GM12873 (cell line): ENCODE measurements around the gene WIPF2.

ENCODE experiments used
- TF ChIP-seq, protein P1 (sequence below): IDR thresholded peaks from 2 replicates; pipeline ENCODE4 v1.5.1; 2012; ENCODE audit warnings: low read depth, mild to moderate bottlenecking, moderate library complexity, low read length, control low read depth; ENCODE audit not compliant: insufficient read depth; ENCODE audit errors: missing control alignments

Gene WIPF2

DNA sequence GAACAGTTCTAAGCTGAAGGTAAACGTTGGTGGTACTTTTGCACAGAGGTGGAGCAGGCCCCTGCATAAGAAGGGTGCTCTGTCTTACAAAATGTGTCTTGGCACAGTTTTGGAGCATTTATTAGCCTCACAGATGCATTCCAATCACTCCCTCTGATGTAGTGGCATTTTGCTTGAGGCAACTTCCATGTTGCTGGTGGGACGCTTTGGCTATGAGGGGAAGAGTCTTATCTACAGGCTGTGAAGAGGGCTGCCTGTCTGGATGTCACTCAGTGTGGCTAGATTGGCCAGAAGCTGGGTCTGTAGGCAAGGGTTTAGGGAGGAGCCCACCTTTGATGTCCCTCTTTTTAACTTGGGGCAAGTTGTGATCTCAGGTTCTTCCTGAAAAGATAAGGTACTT lies 87.3 kb downstream of the WIPF2 start:
- TF ChIP-seq, protein P1, sequence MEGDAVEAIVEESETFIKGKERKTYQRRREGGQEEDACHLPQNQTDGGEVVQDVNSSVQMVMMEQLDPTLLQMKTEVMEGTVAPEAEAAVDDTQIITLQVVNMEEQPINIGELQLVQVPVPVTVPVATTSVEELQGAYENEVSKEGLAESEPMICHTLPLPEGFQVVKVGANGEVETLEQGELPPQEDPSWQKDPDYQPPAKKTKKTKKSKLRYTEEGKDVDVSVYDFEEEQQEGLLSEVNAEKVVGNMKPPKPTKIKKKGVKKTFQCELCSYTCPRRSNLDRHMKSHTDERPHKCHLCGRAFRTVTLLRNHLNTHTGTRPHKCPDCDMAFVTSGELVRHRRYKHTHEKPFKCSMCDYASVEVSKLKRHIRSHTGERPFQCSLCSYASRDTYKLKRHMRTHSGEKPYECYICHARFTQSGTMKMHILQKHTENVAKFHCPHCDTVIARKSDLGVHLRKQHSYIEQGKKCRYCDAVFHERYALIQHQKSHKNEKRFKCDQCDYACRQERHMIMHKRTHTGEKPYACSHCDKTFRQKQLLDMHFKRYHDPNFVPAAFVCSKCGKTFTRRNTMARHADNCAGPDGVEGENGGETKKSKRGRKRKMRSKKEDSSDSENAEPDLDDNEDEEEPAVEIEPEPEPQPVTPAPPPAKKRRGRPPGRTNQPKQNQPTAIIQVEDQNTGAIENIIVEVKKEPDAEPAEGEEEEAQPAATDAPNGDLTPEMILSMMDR, result no peak

- TF ChIP-seq, protein P1, result no peak
Measured at GRCh38 chr17:40307001-40307730, 88.1 kb downstream of the WIPF2 start.

DNA sequence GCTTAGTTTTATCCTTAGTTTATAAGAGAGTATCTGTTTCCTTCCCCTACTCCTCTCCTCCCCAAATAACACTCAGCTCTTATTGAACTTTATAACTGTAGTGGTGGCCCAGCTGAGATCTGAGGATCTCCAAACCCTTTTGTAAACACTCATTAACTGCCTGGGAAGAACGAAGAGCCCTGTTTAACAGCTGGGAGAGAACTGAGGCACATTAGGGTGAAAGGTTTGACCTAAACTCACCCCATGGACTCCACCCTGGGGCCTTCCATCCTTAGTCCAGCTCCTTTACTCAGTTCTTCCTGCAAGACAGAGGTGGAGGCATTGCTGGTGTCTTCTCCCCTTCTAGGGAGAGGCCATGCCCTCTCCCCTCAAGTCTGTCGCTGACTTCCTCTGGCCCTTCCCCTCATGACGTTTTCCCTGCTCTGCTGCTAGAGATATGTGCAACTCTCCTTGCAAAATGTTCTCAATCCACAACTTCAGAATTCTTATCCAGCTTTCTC lies 88.7 kb downstream of the WIPF2 start:
- TF ChIP-seq, protein P1, result no peak

GRCh38 chr17:40309031-40309948 lies 90.2 kb downstream of the WIPF2 start, which contains the start of gene RARA:
RARA (plus strand) TSS chr17:40309180; CDS start chr17:40331219, 22,039 bp downstream.
- TF ChIP-seq, protein P1, result no peak

DNA sequence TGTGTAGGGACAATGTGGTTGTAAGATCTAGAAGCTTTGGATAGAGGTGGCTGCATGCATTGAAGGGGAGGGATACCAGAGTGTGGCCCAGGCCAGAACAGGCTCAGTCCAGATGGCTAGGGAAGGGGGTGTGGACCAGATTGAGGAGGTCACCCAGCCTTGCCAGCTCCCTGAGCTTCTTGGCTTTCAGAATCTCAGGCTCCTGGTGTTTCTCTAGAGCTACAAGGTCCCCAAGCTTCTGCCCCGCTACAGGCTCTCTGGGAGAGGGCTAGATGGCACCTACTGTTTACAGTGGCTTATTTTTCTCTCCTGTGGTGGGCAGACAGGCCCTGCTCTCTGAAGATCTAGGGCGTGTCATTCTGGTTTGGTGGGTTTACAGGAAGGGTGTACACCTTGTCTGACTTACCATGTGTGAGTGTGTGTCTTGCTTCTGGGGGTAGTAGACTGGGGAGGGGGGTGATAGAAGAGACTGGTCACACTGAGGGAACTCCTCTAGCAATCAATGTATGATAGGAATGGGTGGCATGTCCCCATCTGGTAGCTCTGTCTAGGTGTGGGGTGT lies 90.9 kb downstream of the WIPF2 start:
- TF ChIP-seq, protein P1, result no peak

DNA sequence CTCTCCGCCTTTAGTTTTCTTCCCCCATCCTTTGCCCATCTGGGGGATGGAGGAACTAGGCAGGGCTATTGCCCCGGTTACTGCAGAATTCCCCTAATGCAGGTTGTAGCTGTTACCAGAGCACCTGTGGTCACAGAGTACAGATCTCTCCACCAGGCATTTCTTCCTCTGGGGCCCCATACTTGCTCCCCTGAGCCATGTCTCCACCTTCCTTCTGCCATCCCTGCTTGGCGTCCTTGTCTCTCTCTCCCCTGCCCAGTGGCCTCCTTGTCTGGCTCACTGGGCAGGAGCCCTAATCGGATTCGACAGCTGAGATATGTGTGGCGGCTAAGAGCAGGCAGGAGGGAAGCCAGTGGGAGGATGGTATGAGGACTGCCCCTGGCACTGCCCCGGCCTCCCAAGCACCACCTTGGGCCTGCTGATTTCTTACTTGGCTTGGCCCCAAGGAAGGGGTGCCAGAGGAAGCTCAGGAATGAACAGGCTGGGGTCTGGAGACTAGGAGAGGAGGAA lies 91.8 kb downstream of the WIPF2 start:
- TF ChIP-seq, protein P1, result no peak

- TF ChIP-seq, protein P1, result no peak
Measured at GRCh38 chr17:40311575-40311974, 92.5 kb downstream of the WIPF2 start.
